B cell (primary cell): ENCODE measurements around the gene UCHL1. TPM values are rescaled to one million over a fixed set of nuclear protein-coding genes. Genes with fewer than 3 reads are reported as not detected.

Experiments used
- ATAC-seq: fragments of 200-7000 bp; cut with Tn5 transposase; one replicate; pipeline ENCODE4 v1.10.0; 2021; ENCODE audit warnings: low read depth, mild to moderate bottlenecking, moderate number of reproducible peaks, moderate library complexity
- CTCF ChIA-PET: fragments of 350-600 bp; sonication (Branson Sonifier 250); formaldehyde crosslinking; loops from one replicate; lab custom pipeline; 2021; ENCODE audit warnings: antibody characterized with exemption, inconsistent platforms; lab: Charles Lee
- POLR2A ChIA-PET: fragments of 350-600 bp; sonication (Branson Sonifier 250); formaldehyde crosslinking; loops from one replicate; lab custom pipeline; 2021; ENCODE audit warnings: antibody characterized with exemption; lab: Charles Lee
- DNase-seq: peaks from one replicate; pipeline ENCODE4 v3.0.0; 2013
- H2AFZ ChIP-seq: 2 replicates; pipeline ENCODE4 v1.6.1; 2012; ENCODE audit warnings: mild to moderate bottlenecking, low read depth, low read length; ENCODE audit not compliant: insufficient read depth, poor library complexity, severe bottlenecking
- H3K27ac ChIP-seq, 2 donors: 1 replicate in 1 of 2; 2 replicates in 1 of 2; pipeline ENCODE4 v1.5.1; 2012 to 2013; ENCODE audit warnings: low read length in 2 of 2, mild to moderate bottlenecking in 2 of 2, moderate library complexity in 1 of 2
- H3K27me3 ChIP-seq, 4 experiments: fragments of 200-600 bp in 1 of 4; sonication (generic) in 1 of 4; replicated peaks in 1 of 4; 1 replicate in 2 of 4; 2 replicates in 2 of 4; pipeline versions ENCODE4 v1.6.1 to v1.7.0; 2013 to 2016; ENCODE audit warnings: low read length in 3 of 4, mild to moderate bottlenecking in 2 of 4, mixed read lengths in 1 of 4, moderate library complexity in 1 of 4; ENCODE audit not compliant: insufficient read depth in 4 of 4, control insufficient read depth in 3 of 4; ENCODE audit errors: control extremely low read depth in 1 of 4
- H3K36me3 ChIP-seq, 2 experiments: replicated peaks in 1 of 2; 1 replicate in 1 of 2; 2 replicates in 1 of 2; pipeline versions ENCODE4 v1.6.1 to v1.7.1; 2013; ENCODE audit warnings: low read length in 1 of 2; ENCODE audit not compliant: insufficient read depth in 2 of 2, control insufficient read depth in 1 of 2; ENCODE audit errors: control extremely low read depth in 1 of 2, extremely low read depth in 1 of 2
- H3K4me1 ChIP-seq, 2 donors: fragments of 200-600 bp in 1 of 2; sonication (generic) in 1 of 2; 1 replicate in 1 of 2; 2 replicates in 1 of 2; pipeline versions ENCODE4 v1.5.1 to v1.6.1; 2013 to 2017; ENCODE audit warnings: low read length in 2 of 2; ENCODE audit not compliant: control insufficient read depth in 2 of 2, insufficient read depth in 2 of 2
- H3K4me2 ChIP-seq: replicated peaks from 2 replicates; pipeline ENCODE3; 2012; ENCODE audit warnings: mild to moderate bottlenecking, low read depth, low read length; ENCODE audit not compliant: poor library complexity, severe bottlenecking
- H3K4me3 ChIP-seq, 5 experiments: fragments of 200-600 bp in 1 of 5; sonication (generic) in 1 of 5; 1 replicate in 3 of 5; 2 replicates in 2 of 5; pipeline versions ENCODE4 v1.5.1 to v1.7.0; 2011 to 2016; ENCODE audit warnings: low read length in 4 of 5, mild to moderate bottlenecking in 4 of 5, low read depth in 2 of 5, control low read depth in 1 of 5, moderate library complexity in 1 of 5; ENCODE audit not compliant: insufficient read depth in 1 of 5; ENCODE audit errors: control extremely low read depth in 1 of 5, extremely low read depth in 1 of 5
- H3K79me2 ChIP-seq: fragments of 200-600 bp; sonication (generic); one replicate; pipeline ENCODE4 v1.6.0; 2016; ENCODE audit warnings: low read length; ENCODE audit not compliant: control insufficient read depth, insufficient read depth
- H3K9ac ChIP-seq: fragments of 200-600 bp; sonication (generic); 2 replicates; pipeline ENCODE4 v1.6.1; 2017; ENCODE audit warnings: mild to moderate bottlenecking, low read length, moderate library complexity
- H3K9me3 ChIP-seq, 3 donors: one replicate each; pipeline versions ENCODE4 v1.6.1 to v1.7.1; 2013; ENCODE audit warnings: low read length in 2 of 3; ENCODE audit not compliant: control insufficient read depth in 2 of 3, insufficient read depth in 1 of 3; ENCODE audit errors: control extremely low read depth in 1 of 3
- H4K20me1 ChIP-seq: 2 replicates; pipeline ENCODE4 v1.6.0; 2012; ENCODE audit warnings: mild to moderate bottlenecking, low read length; ENCODE audit not compliant: insufficient read depth, control insufficient read depth, poor library complexity, severe bottlenecking
- H3K27ac Mint-ChIP-seq: one replicate; pipeline ENCODE4 v1.8.0; 2021; ENCODE audit warnings: mixed read lengths
- H3K27me3 Mint-ChIP-seq: one replicate; pipeline ENCODE4 v1.8.0; 2021; ENCODE audit warnings: mixed read lengths
- H3K4me1 Mint-ChIP-seq: one replicate; pipeline ENCODE4 v1.8.0; 2021; ENCODE audit warnings: mixed read lengths
- H3K4me3 Mint-ChIP-seq: one replicate; pipeline ENCODE4 v1.8.0; 2021; ENCODE audit warnings: mixed read lengths
- H3K9me3 Mint-ChIP-seq: one replicate; pipeline ENCODE4 v1.8.0; 2022; ENCODE audit warnings: mixed read lengths; ENCODE audit not compliant: insufficient read depth
- EZH2 ChIP-seq: IDR thresholded peaks from 2 replicates; pipeline ENCODE4 v1.6.1; 2012; ENCODE audit warnings: borderline replicate concordance, low read depth, mild to moderate bottlenecking, moderate library complexity, low read length; ENCODE audit not compliant: insufficient read depth, poor library complexity, severe bottlenecking
- WGBS: methylation state at CpG from one replicate; pipeline ENCODE4 v1.1.5; 2013; ENCODE audit warnings: missing lambda C conversion rate; ENCODE audit not compliant: insufficient coverage; 5-methylcytosine and 5-hydroxymethylcytosine counted together
- intact Hi-C: fragments of 100-400 bp; cut with micrococcal nuclease; formaldehyde crosslinking; loops from one replicate; pipeline ENCODE4 v1.10.0; 2022
- polyA plus RNA-seq: library from polyadenylated mRNA; depleted of rRNA; stranded (reverse); fragments of >200 nt; gene quantifications from 2 replicates; pipeline ENCODE4 v1.2.3, GENCODE V29; 2012
- total RNA-seq, 2 donors: library from RNA; stranded (reverse); fragments of 120-200 nt in 1 of 2; gene quantifications; 1 replicate in 1 of 2; 2 replicates in 1 of 2; pipeline versions ENCODE4 v1.2.3 to v1.2.4, GENCODE V29; 2013 to 2022
- TF ChIP-seq, protein P1 (sequence below): fragments of 200-600 bp; IDR thresholded peaks from one replicate; pipeline ENCODE4 v1.8.0; 2022; ENCODE audit warnings: antibody characterized with exemption, mild to moderate bottlenecking

Gene UCHL1
- total and polyA plus RNA-seq, 2 donors (not counting 1 experiment from before 2014, with no cell fraction given) = 0.47 to 0.84 TPM

DNA sequence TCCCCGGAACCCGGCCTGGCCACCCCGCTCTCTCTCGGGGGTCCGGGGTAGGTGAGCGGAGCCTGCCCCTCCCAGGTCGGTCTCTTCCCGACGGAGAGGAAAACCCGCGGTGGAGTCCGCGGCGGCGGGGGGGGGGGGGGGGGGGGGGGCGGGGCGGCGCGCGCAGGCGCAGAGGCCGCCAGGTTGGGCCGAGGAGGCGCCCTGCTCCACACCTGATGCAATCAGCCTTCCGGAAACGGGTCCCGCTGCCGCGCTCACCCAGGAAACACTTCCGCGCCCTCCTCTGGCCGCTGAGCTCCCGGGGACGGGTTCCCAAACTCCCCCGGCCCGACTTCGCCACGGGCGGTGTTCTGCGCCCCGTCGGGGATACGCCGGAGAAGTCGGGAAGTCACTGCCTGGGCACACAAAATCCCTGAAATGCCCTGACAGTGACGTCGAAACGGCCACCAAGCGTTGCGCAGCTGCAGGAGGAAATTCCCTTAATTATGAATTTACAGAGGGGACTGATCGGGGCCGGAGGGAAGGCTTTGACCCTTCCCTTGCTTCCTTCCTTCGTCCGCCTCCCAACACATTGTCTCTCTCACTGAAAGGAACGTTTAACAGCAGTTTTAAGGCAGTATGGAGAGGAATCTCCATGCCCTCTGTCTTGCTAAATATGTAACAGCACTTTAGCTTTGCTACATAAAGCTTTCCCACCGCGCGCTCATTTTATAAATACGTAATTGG is 40.3 kb upstream of the UCHL1 start:
- Histone ChIP-seq H3K9ac (peak overlapping the region; percentile 57), H3K9me3 (peaks cover 0 to 6% (median 0%) of the 10 kb centered on the region in 3 donors), H2AFZ (peak overlapping the region; percentile 80), H3K4me2 (peak overlapping the region; percentile 68), H3K4me3 (peak overlapping the region; percentile 7 to 51 (median 41)), H3K4me1 (peaks cover 21 to 22% of the 10 kb centered on the region in 2 donors), H3K79me2 (no peaks in the 10 kb centered on the region), H4K20me1 (no peaks in the 10 kb centered on the region), H3K27ac (no peak overlapping the region), H3K36me3 (no peaks in the 10 kb centered on the region), H3K27me3 (peaks cover 0 to 51% (median 33%) of the 10 kb centered on the region in 4 experiments)
- Mint-ChIP-seq H3K4me3 (peak overlapping the region; percentile 84), H3K4me1 (peaks cover 30% of the 10 kb centered on the region), H3K9me3 (no peaks in the 10 kb centered on the region), H3K27me3 (peaks cover 76% of the 10 kb centered on the region), H3K27ac (peak overlapping the region; percentile 43)
- TF ChIP-seq, protein P1, sequence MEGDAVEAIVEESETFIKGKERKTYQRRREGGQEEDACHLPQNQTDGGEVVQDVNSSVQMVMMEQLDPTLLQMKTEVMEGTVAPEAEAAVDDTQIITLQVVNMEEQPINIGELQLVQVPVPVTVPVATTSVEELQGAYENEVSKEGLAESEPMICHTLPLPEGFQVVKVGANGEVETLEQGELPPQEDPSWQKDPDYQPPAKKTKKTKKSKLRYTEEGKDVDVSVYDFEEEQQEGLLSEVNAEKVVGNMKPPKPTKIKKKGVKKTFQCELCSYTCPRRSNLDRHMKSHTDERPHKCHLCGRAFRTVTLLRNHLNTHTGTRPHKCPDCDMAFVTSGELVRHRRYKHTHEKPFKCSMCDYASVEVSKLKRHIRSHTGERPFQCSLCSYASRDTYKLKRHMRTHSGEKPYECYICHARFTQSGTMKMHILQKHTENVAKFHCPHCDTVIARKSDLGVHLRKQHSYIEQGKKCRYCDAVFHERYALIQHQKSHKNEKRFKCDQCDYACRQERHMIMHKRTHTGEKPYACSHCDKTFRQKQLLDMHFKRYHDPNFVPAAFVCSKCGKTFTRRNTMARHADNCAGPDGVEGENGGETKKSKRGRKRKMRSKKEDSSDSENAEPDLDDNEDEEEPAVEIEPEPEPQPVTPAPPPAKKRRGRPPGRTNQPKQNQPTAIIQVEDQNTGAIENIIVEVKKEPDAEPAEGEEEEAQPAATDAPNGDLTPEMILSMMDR = no peak
- no peak for TF ChIP-seq EZH2
- ChIA-PET POLR2A (no interaction called here), CTCF (no interaction called here)
- intact Hi-C loops = no loop called here
- WGBS = under 1% methylated on average over 26 of the region's 59 CpGs
- DNase-seq (peak; percentile 65), ATAC-seq (peak; percentile 48)

GRCh38 chr4:41217020-41217333 is 39.8 kb upstream of the UCHL1 start:
- Mint-ChIP-seq H3K4me1 (peaks cover 30% of the 10 kb centered on the region), H3K9me3 (no peaks in the 10 kb centered on the region), H3K27me3 (peaks cover 72% of the 10 kb centered on the region), H3K4me3 (peak overlapping the region; percentile 84), H3K27ac (no peak overlapping the region)
- Histone ChIP-seq H3K9ac (peak overlapping the region; percentile 57), H3K27ac (no peak overlapping the region), H3K9me3 (peaks cover 0 to 6% (median 0%) of the 10 kb centered on the region in 3 donors), H3K4me1 (peaks cover 21 to 22% of the 10 kb centered on the region in 2 donors), H3K79me2 (no peaks in the 10 kb centered on the region), H3K4me3 (peak overlapping the region in 1 of 5 experiments; percentile 48), H3K4me2 (peak overlapping the region; percentile 68), H3K27me3 (peaks cover 0 to 51% (median 33%) of the 10 kb centered on the region in 4 experiments), H4K20me1 (no peaks in the 10 kb centered on the region), H2AFZ (peak overlapping the region; percentile 80), H3K36me3 (no peaks in the 10 kb centered on the region)
- intact Hi-C loops = no loop called here
- WGBS = no CpG with 5 or more reads among the region's 2 CpGs
- ChIA-PET POLR2A (no interaction called here), CTCF (no interaction called here)
- TF ChIP-seq EZH2 = no peak
- TF ChIP-seq, protein P1 = no peak
- DNase-seq = no peak
- ATAC-seq = no peak
